ENCODE results near the gene CHAC1. TPM values are rescaled to one million over a fixed set of nuclear protein-coding genes. Genes with fewer than 3 reads are reported as not detected.

The CHAC1 gene
- total and polyA plus RNA-seq, 2 donors (not counting 1 experiment from before 2014, with no cell fraction given) = 7.5 to 62.6 TPM

DNA sequence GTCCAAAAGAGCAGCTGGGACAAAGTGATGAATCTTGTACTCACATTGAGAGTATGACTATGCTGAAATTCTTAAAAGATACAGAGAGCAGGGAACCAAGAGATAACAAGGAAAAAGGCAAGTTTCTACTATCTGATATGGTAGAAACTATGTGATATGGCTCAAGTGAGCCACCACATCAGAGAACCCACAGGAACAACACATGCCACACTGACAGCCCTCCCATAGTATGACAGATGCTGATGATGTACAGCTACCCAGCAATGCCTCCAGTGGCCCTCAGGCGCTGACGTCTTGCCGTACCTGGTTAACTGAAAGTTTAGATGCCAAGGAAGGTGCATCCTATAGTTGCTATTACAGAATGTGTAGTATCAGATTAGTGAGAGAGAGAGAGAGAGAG lies 42.4 kb downstream of the CHAC1 start:
- no peak overlapping the region for H3K4me3 ChIP-seq (replicated peaks in 1 of 4; ENCODE audit: control extremely low read depth in 1 of 4, insufficient read depth in 1 of 4, low read depth in 3 of 4, low read length in 4 of 4)
- no peaks in the 10 kb centered on the region for H3K27me3 ChIP-seq (ENCODE audit: control insufficient read depth, insufficient read depth, low read length)
- no peaks in the 10 kb centered on the region for H4K20me1 ChIP-seq (ENCODE audit: control insufficient read depth, extremely low read depth, insufficient read depth, low read length)
- TF ChIP-seq, protein P1, sequence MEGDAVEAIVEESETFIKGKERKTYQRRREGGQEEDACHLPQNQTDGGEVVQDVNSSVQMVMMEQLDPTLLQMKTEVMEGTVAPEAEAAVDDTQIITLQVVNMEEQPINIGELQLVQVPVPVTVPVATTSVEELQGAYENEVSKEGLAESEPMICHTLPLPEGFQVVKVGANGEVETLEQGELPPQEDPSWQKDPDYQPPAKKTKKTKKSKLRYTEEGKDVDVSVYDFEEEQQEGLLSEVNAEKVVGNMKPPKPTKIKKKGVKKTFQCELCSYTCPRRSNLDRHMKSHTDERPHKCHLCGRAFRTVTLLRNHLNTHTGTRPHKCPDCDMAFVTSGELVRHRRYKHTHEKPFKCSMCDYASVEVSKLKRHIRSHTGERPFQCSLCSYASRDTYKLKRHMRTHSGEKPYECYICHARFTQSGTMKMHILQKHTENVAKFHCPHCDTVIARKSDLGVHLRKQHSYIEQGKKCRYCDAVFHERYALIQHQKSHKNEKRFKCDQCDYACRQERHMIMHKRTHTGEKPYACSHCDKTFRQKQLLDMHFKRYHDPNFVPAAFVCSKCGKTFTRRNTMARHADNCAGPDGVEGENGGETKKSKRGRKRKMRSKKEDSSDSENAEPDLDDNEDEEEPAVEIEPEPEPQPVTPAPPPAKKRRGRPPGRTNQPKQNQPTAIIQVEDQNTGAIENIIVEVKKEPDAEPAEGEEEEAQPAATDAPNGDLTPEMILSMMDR (conservative IDR thresholded peaks at IDR 0.05 in 1 of 2, IDR thresholded peaks at IDR 0.05 in 1 of 2; ENCODE audit: low read depth in 1 of 2, low read length in 2 of 2) = no peak
- no peak for TF ChIP-seq EZH2 (IDR thresholded peaks at IDR 0.05; ENCODE audit: low read length, missing control alignments)
- H2AFZ ChIP-seq (ENCODE audit: low read length) = no peak overlapping the region
- H3K9me3 ChIP-seq (ENCODE audit: control insufficient read depth, insufficient read depth, low read depth, low read length) = no peaks in the 10 kb centered on the region
- peaks cover 4% of the 10 kb centered on the region for H3K36me3 ChIP-seq (ENCODE audit: control insufficient read depth, insufficient read depth, low read length)
- H3K4me1 ChIP-seq (ENCODE audit: control insufficient read depth, extremely low read depth, insufficient read depth, low read length) = peaks cover 16% of the 10 kb centered on the region
- no peak overlapping the region for H3K4me2 ChIP-seq (ENCODE audit: extremely low read depth, insufficient read depth, low read length)
- H3K79me2 ChIP-seq (ENCODE audit: control insufficient read depth, insufficient read depth, low read length) = no peaks in the 10 kb centered on the region
- no peak overlapping the region for H3K27ac ChIP-seq (ENCODE audit: insufficient read depth, low read length)
- H3K9ac ChIP-seq (ENCODE audit: insufficient read depth, low read length) = no peak overlapping the region
- no peak for DNase-seq (ENCODE audit: low read depth in 2 of 2)

DNA sequence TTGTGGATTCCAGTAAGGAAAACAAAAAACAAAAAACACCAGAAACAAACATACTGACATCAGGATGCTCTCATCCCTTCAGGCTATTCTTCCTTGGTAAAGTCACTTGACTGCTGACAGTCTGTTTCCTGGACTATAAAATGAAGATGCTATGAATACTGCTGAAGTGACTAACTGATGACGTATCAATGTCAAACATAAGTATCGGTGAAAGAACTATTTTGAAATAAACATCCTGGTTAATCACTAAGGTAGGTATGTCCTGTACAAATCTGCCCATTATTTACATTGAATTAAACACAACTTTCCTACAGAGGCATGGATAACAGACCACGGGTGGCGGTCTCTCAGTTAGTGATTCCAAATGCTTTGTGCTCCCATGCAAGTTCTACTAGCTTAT lies 45.9 kb downstream of the CHAC1 start:
- no peaks in the 10 kb centered on the region for H3K79me2 ChIP-seq (ENCODE audit: control insufficient read depth, insufficient read depth, low read length)
- H3K9me3 ChIP-seq (ENCODE audit: control insufficient read depth, insufficient read depth, low read depth, low read length) = no peaks in the 10 kb centered on the region
- no peak overlapping the region for H3K4me3 ChIP-seq (replicated peaks in 1 of 4; ENCODE audit: control extremely low read depth in 1 of 4, insufficient read depth in 1 of 4, low read depth in 3 of 4, low read length in 4 of 4)
- H2AFZ ChIP-seq (ENCODE audit: low read length) = no peak overlapping the region
- TF ChIP-seq, protein P1 (conservative IDR thresholded peaks at IDR 0.05 in 1 of 2, IDR thresholded peaks at IDR 0.05 in 1 of 2; ENCODE audit: low read depth in 1 of 2, low read length in 2 of 2) = no peak
- TF ChIP-seq EZH2 (IDR thresholded peaks at IDR 0.05; ENCODE audit: low read length, missing control alignments) = no peak
- peaks cover 4% of the 10 kb centered on the region for H3K36me3 ChIP-seq (ENCODE audit: control insufficient read depth, insufficient read depth, low read length)
- no peaks in the 10 kb centered on the region for H4K20me1 ChIP-seq (ENCODE audit: control insufficient read depth, extremely low read depth, insufficient read depth, low read length)
- no peaks in the 10 kb centered on the region for H3K27me3 ChIP-seq (ENCODE audit: control insufficient read depth, insufficient read depth, low read length)
- peaks cover 13% of the 10 kb centered on the region for H3K4me1 ChIP-seq (ENCODE audit: control insufficient read depth, extremely low read depth, insufficient read depth, low read length)
- peak; percentile 62 to 77 for DNase-seq (ENCODE audit: low read depth in 2 of 2)
- no peak overlapping the region for H3K9ac ChIP-seq (ENCODE audit: insufficient read depth, low read length)
- no peak overlapping the region for H3K4me2 ChIP-seq (ENCODE audit: extremely low read depth, insufficient read depth, low read length)
- peak overlapping the region; percentile 71 for H3K27ac ChIP-seq (ENCODE audit: insufficient read depth, low read length)

DNA sequence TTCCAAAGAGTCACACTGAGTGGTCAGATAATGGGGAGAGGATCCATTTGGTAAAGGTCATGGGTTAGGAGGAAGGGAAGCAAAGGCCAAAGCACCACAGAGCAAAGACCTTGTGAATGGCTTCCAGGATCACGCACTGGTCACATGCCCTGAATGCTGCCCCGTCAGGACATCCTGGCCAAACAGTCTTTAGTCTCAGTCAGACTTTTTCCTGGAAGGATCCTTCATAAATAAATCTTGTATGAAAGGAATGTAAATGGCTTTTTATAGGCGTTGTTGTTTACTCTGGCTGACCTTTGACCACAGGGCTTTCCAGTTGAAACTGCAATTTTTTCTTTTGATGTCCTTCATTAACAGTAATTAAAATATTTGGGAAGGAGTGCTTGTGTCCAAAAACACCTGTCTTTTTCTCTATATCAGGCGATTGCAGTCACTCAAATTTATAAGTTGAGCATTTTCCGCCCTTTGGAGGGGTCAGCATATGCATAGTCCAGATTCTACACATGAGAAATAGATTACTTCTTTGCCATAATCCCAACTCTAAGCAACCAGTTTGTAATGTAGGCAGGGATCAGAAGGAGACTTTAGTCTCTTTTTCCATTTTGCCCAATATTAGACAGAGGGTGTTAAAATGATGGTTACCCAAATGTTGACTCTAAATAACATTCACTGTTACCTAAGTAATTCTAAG lies 48.4 kb downstream of the CHAC1 start:
- Histone ChIP-seq H3K4me3 (replicated peaks in 1 of 4; ENCODE audit: control extremely low read depth in 1 of 4, insufficient read depth in 1 of 4, low read depth in 3 of 4, low read length in 4 of 4) (no peak overlapping the region), H3K79me2 (ENCODE audit: control insufficient read depth, insufficient read depth, low read length) (no peaks in the 10 kb centered on the region), H2AFZ (ENCODE audit: low read length) (no peak overlapping the region), H3K4me2 (ENCODE audit: extremely low read depth, insufficient read depth, low read length) (no peak overlapping the region), H4K20me1 (ENCODE audit: control insufficient read depth, extremely low read depth, insufficient read depth, low read length) (no peaks in the 10 kb centered on the region), H3K9me3 (ENCODE audit: control insufficient read depth, insufficient read depth, low read depth, low read length) (no peaks in the 10 kb centered on the region), H3K4me1 (ENCODE audit: control insufficient read depth, extremely low read depth, insufficient read depth, low read length) (peaks cover 13% of the 10 kb centered on the region), H3K27ac (ENCODE audit: insufficient read depth, low read length) (peak overlapping the region; percentile 73), H3K9ac (ENCODE audit: insufficient read depth, low read length) (no peak overlapping the region), H3K36me3 (ENCODE audit: control insufficient read depth, insufficient read depth, low read length) (no peaks in the 10 kb centered on the region), H3K27me3 (ENCODE audit: control insufficient read depth, insufficient read depth, low read length) (no peaks in the 10 kb centered on the region)
- DNase-seq (ENCODE audit: low read depth in 2 of 2) = no peak
- no peak for TF ChIP-seq EZH2 (IDR thresholded peaks at IDR 0.05; ENCODE audit: low read length, missing control alignments)
- TF ChIP-seq, protein P1 (conservative IDR thresholded peaks at IDR 0.05 in 1 of 2, IDR thresholded peaks at IDR 0.05 in 1 of 2; ENCODE audit: low read depth in 1 of 2, low read length in 2 of 2) = no peak

Data from fibroblast of lung (primary cell).